K562 (cell line): ENCODE measurements around the gene OCA2.

Experiments
- AFF4 ChIP-seq: sonication (generic); formaldehyde crosslinking; IDR thresholded peaks from 2 replicates; pipeline ENCODE4 v1.8.0; 2023; ENCODE audit warnings: mild to moderate bottlenecking, missing genetic modification reagents
- ATF3 ChIP-seq, 2 experiments: fragments of 450-650 bp in 1 of 2; sonication (generic) in 1 of 2; formaldehyde crosslinking in 1 of 2; IDR thresholded peaks in 1 of 2; conservative IDR thresholded peaks in 1 of 2; 2 replicates each; pipeline versions ENCODE4 v1.6.1 to v1.8.1; 2016 to 2023; ENCODE audit warnings: mild to moderate bottlenecking in 2 of 2, moderate library complexity in 2 of 2, inconsistent platforms in 1 of 2, missing genetic modification reagents in 1 of 2
- CHCHD3 ChIP-seq: fragments of 250-450 bp; sonication (Bioruptor Pico); IDR thresholded peaks from 2 replicates; pipeline ENCODE4 v2.1.2; 2022; ENCODE audit warnings: mild to moderate bottlenecking
- CTCF ChIP-seq, 3 experiments: IDR thresholded peaks in 2 of 3; conservative IDR thresholded peaks in 1 of 3; 2 replicates each; pipeline ENCODE4 v1.5.1; 2011 to 2012; ENCODE audit warnings: low read length in 3 of 3, mild to moderate bottlenecking in 3 of 3, control low read depth in 2 of 3, improper control_type of control experiment in 1 of 3, inconsistent platforms in 1 of 3, low read depth in 1 of 3, mixed read lengths in 1 of 3, moderate library complexity in 1 of 3; ENCODE audit not compliant: insufficient read depth in 2 of 3
- E2F5 ChIP-seq: sonication (generic); formaldehyde crosslinking; IDR thresholded peaks from 2 replicates; pipeline ENCODE4 v1.8.0; 2022; ENCODE audit warnings: mild to moderate bottlenecking, missing genetic modification reagents
- FOXA3 ChIP-seq, 2 experiments: fragments of 450-650 bp in 1 of 2; sonication (generic) in 1 of 2; formaldehyde crosslinking; IDR thresholded peaks in 1 of 2; conservative IDR thresholded peaks in 1 of 2; 2 replicates each; pipeline versions ENCODE4 v1.4.0 to v1.8.0; 2020 to 2022; ENCODE audit warnings: mild to moderate bottlenecking in 2 of 2, missing genetic modification reagents in 1 of 2
- MYNN ChIP-seq, 2 experiments: sonication (generic); formaldehyde crosslinking in 1 of 2; IDR thresholded peaks; 2 replicates each; pipeline versions ENCODE4 v1.5.0 to v1.6.1; 2016 to 2020; ENCODE audit warnings: antibody characterized with exemption in 1 of 2, missing genetic modification reagents in 1 of 2
- PHF8 ChIP-seq: fragments of 200-600 bp; sonication (generic); IDR thresholded peaks from 2 replicates; pipeline ENCODE4 v1.6.1; 2012; ENCODE audit warnings: mixed run types, mild to moderate bottlenecking, inconsistent platforms, low read length, moderate library complexity, borderline replicate concordance
- RAD21 ChIP-seq, 2 experiments: fragments of 250-450 bp in 1 of 2; fragments of 450-650 bp in 1 of 2; sonication (Bioruptor Pico) in 1 of 2; formaldehyde crosslinking in 1 of 2; IDR thresholded peaks in 1 of 2; conservative IDR thresholded peaks in 1 of 2; 2 replicates each; pipeline versions ENCODE4 v1.4.0 to v1.8.0; 2020 to 2022; ENCODE audit warnings: mild to moderate bottlenecking in 2 of 2, moderate library complexity in 1 of 2
- RB1 ChIP-seq: fragments of 450-650 bp; IDR thresholded peaks from 2 replicates; pipeline ENCODE4 v1.6.1; 2017; ENCODE audit warnings: low read depth, mild to moderate bottlenecking
- SPI1 ChIP-seq: IDR thresholded peaks from 2 replicates; pipeline ENCODE4 v1.6.1; 2011; ENCODE audit warnings: low read depth, low read length, control low read depth, borderline replicate concordance
- TCF7 ChIP-seq: sonication (generic); IDR thresholded peaks from 2 replicates; pipeline ENCODE4 v1.6.1; 2016; ENCODE audit warnings: antibody characterized with exemption, borderline replicate concordance

- TF ChIP-seq FOXA3 (CRISPR knock-in tag; conservative IDR thresholded peaks at IDR 0.05 in 1 of 2, IDR thresholded peaks at IDR 0.05 in 1 of 2) (no peak), TCF7 (no peak), E2F5 (CRISPR knock-in tag) (no peak), AFF4 (CRISPR knock-in tag) (no peak), SPI1 (no peak), PHF8 (no peak), CTCF (IDR thresholded peaks at IDR 0.05 in 2 of 3, conservative IDR thresholded peaks at IDR 0.05 in 1 of 3; ENCODE audit: insufficient read depth in 2 of 3, low read depth in 1 of 3, low read length in 3 of 3) (no peak), MYNN (IDR thresholded peaks at IDR 0.05) (no peak), MYNN (CRISPR knock-in tag; IDR thresholded peaks at IDR 0.05) (no peak), RB1 (no peak), RAD21 (CRISPR knock-in tag; conservative IDR thresholded peaks at IDR 0.05 in 1 of 2, IDR thresholded peaks at IDR 0.05 in 1 of 2) (no peak), ATF3 (IDR thresholded peaks at IDR 0.05) (no peak), ATF3 (CRISPR knock-in tag; conservative IDR thresholded peaks at IDR 0.05) (no peak), CHCHD3 (CRISPR knock-in tag) (no peak)
Measured at GRCh38 chr15:27834684-27835083, 264.4 kb downstream of the OCA2 start.
